ENCODE data around the gene PXMP2. TPM values are rescaled to one million over a fixed set of nuclear protein-coding genes. Genes with fewer than 3 reads are reported as not detected.

The PXMP2 gene
- total RNA-seq, 1 donor from 2014 or later = 9.8 TPM

- TF ChIP-seq CTCF (IDR thresholded peaks at IDR 0.05; ENCODE audit: partially characterized antibody, unreplicated experiment) = no peak
- H3K4me1 Mint-ChIP-seq (ENCODE audit: low read depth, unreplicated experiment) = no peaks in the 10 kb centered on the region
- peaks cover 22% of the 10 kb centered on the region for H3K36me3 Mint-ChIP-seq (ENCODE audit: unreplicated experiment)
- no peak overlapping the region for H3K27ac Mint-ChIP-seq (ENCODE audit: unreplicated experiment)
- H3K9me3 Mint-ChIP-seq (ENCODE audit: unreplicated experiment) = peaks cover 5% of the 10 kb centered on the region
- no peak for DNase-seq
- peaks cover 5% of the 10 kb centered on the region for H3K27me3 Mint-ChIP-seq (ENCODE audit: unreplicated experiment)
- no peak overlapping the region for H3K4me3 Mint-ChIP-seq (ENCODE audit: unreplicated experiment)
These were observed 49.0 kb downstream of the PXMP2 start for GRCh38 chr12:132736378-132736777.

GRCh38 chr12:132736913-132737312 lies 49.5 kb downstream of the PXMP2 start:
- H3K4me1 Mint-ChIP-seq (ENCODE audit: low read depth, unreplicated experiment) = no peaks in the 10 kb centered on the region
- peaks cover 5% of the 10 kb centered on the region for H3K9me3 Mint-ChIP-seq (ENCODE audit: unreplicated experiment)
- peaks cover 5% of the 10 kb centered on the region for H3K27me3 Mint-ChIP-seq (ENCODE audit: unreplicated experiment)
- H3K36me3 Mint-ChIP-seq (ENCODE audit: unreplicated experiment) = peaks cover 17% of the 10 kb centered on the region
- no peak for TF ChIP-seq CTCF (IDR thresholded peaks at IDR 0.05; ENCODE audit: partially characterized antibody, unreplicated experiment)
- no peak overlapping the region for H3K4me3 Mint-ChIP-seq (ENCODE audit: unreplicated experiment)
- DNase-seq = no peak
- H3K27ac Mint-ChIP-seq (ENCODE audit: unreplicated experiment) = no peak overlapping the region

GRCh38 chr12:132739600-132740312 lies 52.4 kb downstream of the PXMP2 start:
- peaks cover 5% of the 10 kb centered on the region for H3K36me3 Mint-ChIP-seq (ENCODE audit: unreplicated experiment)
- TF ChIP-seq CTCF (IDR thresholded peaks at IDR 0.05; ENCODE audit: partially characterized antibody, unreplicated experiment) = no peak
- H3K27me3 Mint-ChIP-seq (ENCODE audit: unreplicated experiment) = peaks cover 6% of the 10 kb centered on the region
- no peak for DNase-seq
- no peaks in the 10 kb centered on the region for H3K4me1 Mint-ChIP-seq (ENCODE audit: low read depth, unreplicated experiment)
- H3K4me3 Mint-ChIP-seq (ENCODE audit: unreplicated experiment) = no peak overlapping the region
- no peak overlapping the region for H3K27ac Mint-ChIP-seq (ENCODE audit: unreplicated experiment)
- no peaks in the 10 kb centered on the region for H3K9me3 Mint-ChIP-seq (ENCODE audit: unreplicated experiment)

GRCh38 chr12:132740313-132740646 lies 52.9 kb downstream of the PXMP2 start:
- DNase-seq = no peak
- Mint-ChIP-seq H3K27ac (ENCODE audit: unreplicated experiment) (no peak overlapping the region), H3K9me3 (ENCODE audit: unreplicated experiment) (no peaks in the 10 kb centered on the region), H3K27me3 (ENCODE audit: unreplicated experiment) (peaks cover 6% of the 10 kb centered on the region), H3K4me3 (ENCODE audit: unreplicated experiment) (no peak overlapping the region), H3K4me1 (ENCODE audit: low read depth, unreplicated experiment) (no peaks in the 10 kb centered on the region), H3K36me3 (ENCODE audit: unreplicated experiment) (peaks cover 5% of the 10 kb centered on the region)
- no peak for TF ChIP-seq CTCF (IDR thresholded peaks at IDR 0.05; ENCODE audit: partially characterized antibody, unreplicated experiment)

GRCh38 chr12:132740652-132741051 lies 53.3 kb downstream of the PXMP2 start:
- DNase-seq = no peak
- TF ChIP-seq CTCF (IDR thresholded peaks at IDR 0.05; ENCODE audit: partially characterized antibody, unreplicated experiment) = no peak
- Mint-ChIP-seq H3K36me3 (ENCODE audit: unreplicated experiment) (peaks cover 5% of the 10 kb centered on the region), H3K9me3 (ENCODE audit: unreplicated experiment) (no peaks in the 10 kb centered on the region), H3K4me3 (ENCODE audit: unreplicated experiment) (no peak overlapping the region), H3K27me3 (ENCODE audit: unreplicated experiment) (peaks cover 6% of the 10 kb centered on the region), H3K4me1 (ENCODE audit: low read depth, unreplicated experiment) (no peaks in the 10 kb centered on the region), H3K27ac (ENCODE audit: unreplicated experiment) (no peak overlapping the region)
